Progenitor cell of endocrine pancreas (in vitro differentiated cells): ENCODE results near the gene CD59. TPM values are rescaled to one million over a fixed set of nuclear protein-coding genes. Genes with fewer than 3 reads are reported as not detected.

ENCODE experiments used
- DNase-seq: peaks from one replicate; pipeline ENCODE4 v3.0.0; 2021; ENCODE audit warnings: low spot score; ENCODE audit not compliant: unreplicated experiment
- H3K27ac Mint-ChIP-seq: 2 replicates; pipeline ENCODE4 v1.8.0; 2021; ENCODE audit warnings: mild to moderate bottlenecking, moderate library complexity, mixed read lengths
- H3K27me3 Mint-ChIP-seq: 2 replicates; pipeline ENCODE4 v1.8.0; 2021; ENCODE audit warnings: mixed read lengths
- H3K36me3 Mint-ChIP-seq: 2 replicates; pipeline ENCODE4 v1.8.0; 2022; ENCODE audit warnings: mixed read lengths; ENCODE audit not compliant: insufficient read depth
- H3K4me1 Mint-ChIP-seq: 2 replicates; pipeline ENCODE4 v1.8.0; 2021; ENCODE audit warnings: low read depth, mixed read lengths
- H3K4me3 Mint-ChIP-seq: 2 replicates; pipeline ENCODE4 v1.8.0; 2021; ENCODE audit warnings: low read depth, mild to moderate bottlenecking, moderate library complexity, mixed read lengths
- H3K9me3 Mint-ChIP-seq: 2 replicates; pipeline ENCODE4 v1.8.0; 2021; ENCODE audit warnings: low read depth, mixed read lengths
- total RNA-seq: library from RNA; stranded (reverse); gene quantifications from 2 replicates; pipeline ENCODE4 v1.2.1, GENCODE V29; 2021
- TF ChIP-seq, protein P1 (sequence below): fragments of 200-600 bp; sonication (generic); IDR thresholded peaks from one replicate; pipeline ENCODE4 v1.5.0; 2021; ENCODE audit warnings: antibody characterized with exemption, mild to moderate bottlenecking; ENCODE audit not compliant: unreplicated experiment

The CD59 gene
- total RNA-seq, 1 donor from 2014 or later: 214 TPM

DNA sequence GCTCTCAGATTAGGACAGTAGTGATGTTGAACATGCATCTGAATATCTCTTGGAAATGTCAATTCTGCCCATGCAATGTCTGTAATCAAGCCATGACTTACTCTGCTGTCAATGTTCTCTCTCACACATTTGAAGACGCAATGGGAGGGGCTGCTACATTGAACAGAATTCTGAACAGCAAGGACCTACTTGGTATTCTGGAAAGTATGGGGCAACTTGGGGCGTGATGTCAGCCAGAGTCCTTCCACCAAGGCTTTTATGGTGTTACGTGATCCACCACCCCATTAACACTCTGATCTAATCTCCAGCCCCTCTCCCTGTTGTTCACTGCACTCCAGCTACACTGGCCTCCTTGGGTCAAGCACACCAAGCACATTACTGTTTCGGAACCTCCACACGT lies 7.1 kb upstream of the CD59 start:
- H3K36me3 Mint-ChIP-seq: peaks cover 13% of the 10 kb centered on the region
- no peak overlapping the region for H3K27ac Mint-ChIP-seq
- H3K4me3 Mint-ChIP-seq: no peak overlapping the region
- H3K4me1 Mint-ChIP-seq: peaks cover 8% of the 10 kb centered on the region
- H3K27me3 Mint-ChIP-seq: peaks cover 5% of the 10 kb centered on the region
- TF ChIP-seq, protein P1, sequence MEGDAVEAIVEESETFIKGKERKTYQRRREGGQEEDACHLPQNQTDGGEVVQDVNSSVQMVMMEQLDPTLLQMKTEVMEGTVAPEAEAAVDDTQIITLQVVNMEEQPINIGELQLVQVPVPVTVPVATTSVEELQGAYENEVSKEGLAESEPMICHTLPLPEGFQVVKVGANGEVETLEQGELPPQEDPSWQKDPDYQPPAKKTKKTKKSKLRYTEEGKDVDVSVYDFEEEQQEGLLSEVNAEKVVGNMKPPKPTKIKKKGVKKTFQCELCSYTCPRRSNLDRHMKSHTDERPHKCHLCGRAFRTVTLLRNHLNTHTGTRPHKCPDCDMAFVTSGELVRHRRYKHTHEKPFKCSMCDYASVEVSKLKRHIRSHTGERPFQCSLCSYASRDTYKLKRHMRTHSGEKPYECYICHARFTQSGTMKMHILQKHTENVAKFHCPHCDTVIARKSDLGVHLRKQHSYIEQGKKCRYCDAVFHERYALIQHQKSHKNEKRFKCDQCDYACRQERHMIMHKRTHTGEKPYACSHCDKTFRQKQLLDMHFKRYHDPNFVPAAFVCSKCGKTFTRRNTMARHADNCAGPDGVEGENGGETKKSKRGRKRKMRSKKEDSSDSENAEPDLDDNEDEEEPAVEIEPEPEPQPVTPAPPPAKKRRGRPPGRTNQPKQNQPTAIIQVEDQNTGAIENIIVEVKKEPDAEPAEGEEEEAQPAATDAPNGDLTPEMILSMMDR: no peak
- no peaks in the 10 kb centered on the region for H3K9me3 Mint-ChIP-seq
- DNase-seq: no peak

DNA sequence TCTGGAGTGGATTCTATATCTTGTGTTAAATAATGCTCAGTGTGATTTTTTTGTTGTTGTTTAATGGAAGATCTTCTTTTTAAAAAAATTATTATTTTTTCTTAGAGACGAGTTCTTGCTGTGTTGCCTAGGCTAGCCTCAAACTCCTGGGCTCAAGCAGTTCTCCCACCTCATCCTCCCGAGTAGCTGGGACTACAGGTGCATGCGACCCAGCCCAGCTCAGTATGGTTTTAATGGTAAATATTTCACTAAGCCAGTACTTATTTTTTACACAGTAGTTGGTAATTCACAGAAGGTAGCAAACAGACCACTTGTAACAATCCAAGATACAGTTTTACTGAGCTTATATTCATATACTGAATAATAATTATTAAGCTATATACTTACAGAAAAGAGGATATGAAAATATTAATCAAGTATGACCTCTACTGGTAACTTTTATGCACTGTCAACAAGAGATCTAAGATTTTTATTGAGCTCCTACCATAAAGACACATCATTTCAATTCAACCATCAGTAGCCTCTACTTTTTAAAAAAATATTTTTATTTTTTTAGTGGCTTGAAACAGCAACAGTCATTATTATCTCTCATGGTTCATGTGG lies 6.1 kb upstream of the CD59 start:
- Mint-ChIP-seq H3K4me1 (peaks cover 8% of the 10 kb centered on the region), H3K27ac (no peak overlapping the region), H3K36me3 (peaks cover 11% of the 10 kb centered on the region), H3K27me3 (peaks cover 5% of the 10 kb centered on the region), H3K9me3 (no peaks in the 10 kb centered on the region), H3K4me3 (no peak overlapping the region)
- no peak for DNase-seq
- TF ChIP-seq, protein P1: peak; percentile 34

- Mint-ChIP-seq H3K4me3 (no peak overlapping the region), H3K27me3 (peaks cover 5% of the 10 kb centered on the region), H3K4me1 (peaks cover 12% of the 10 kb centered on the region), H3K9me3 (no peaks in the 10 kb centered on the region), H3K36me3 (peaks cover 8% of the 10 kb centered on the region), H3K27ac (no peak overlapping the region)
- no peak for DNase-seq
- TF ChIP-seq, protein P1: no peak
Observed at GRCh38 chr11:33741806-33742205, 5.6 kb upstream of the CD59 start.

GRCh38 chr11:33737362-33737821 lies 1.2 kb upstream of the CD59 start:
- Mint-ChIP-seq H3K4me1 (peaks cover 21% of the 10 kb centered on the region), H3K36me3 (peaks cover 10% of the 10 kb centered on the region), H3K27ac (peak overlapping the region; percentile 98), H3K27me3 (peaks cover 5% of the 10 kb centered on the region), H3K9me3 (no peaks in the 10 kb centered on the region), H3K4me3 (peak overlapping the region; percentile 90)
- no peak for DNase-seq
- TF ChIP-seq, protein P1: no peak

DNA sequence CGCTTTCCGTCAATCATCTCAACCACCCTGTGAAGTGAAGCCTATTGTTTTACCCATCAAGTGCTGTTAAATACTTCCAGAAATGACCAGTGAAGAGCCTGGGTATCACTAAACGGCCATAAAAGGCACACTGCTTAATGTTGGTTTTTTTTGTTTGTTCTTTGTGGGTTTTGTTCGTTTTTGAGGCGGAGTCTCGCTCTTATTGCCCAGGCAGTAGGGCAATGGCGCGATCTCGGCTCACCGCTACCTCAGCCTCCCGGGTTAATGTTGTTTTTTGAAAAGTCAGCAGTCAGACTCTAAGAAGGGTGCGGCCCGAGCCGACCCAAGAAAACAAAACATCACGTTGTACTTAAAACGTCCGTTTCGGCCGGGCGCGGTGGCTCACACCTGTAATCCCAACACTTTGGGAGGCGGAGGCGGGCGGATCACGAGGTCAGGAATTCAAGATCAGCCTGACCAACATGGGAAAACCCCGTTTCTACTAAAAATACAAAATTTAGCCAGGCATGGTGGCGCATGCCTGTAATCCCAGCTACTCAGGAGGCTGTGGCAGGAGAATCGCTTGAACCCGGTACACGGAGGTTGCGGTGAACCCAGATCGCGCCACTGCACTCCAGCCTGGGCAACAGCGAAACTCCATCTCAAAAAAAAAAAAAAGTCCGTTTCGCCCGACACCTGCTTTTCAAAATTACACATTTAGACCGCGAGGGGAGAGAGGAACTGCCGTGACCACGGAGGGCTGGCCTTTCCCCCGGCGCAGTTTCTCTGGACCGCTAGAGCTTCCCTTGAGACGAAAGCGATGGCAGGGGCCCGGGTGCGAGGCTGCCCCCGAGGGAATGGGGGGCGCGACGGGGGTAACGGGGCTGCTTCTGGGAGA lies 714 bp downstream of the CD59 start:
- H3K27me3 Mint-ChIP-seq: peaks cover 5% of the 10 kb centered on the region
- peak overlapping the region; percentile 98 for H3K27ac Mint-ChIP-seq
- DNase-seq: peak; percentile 30
- H3K4me3 Mint-ChIP-seq: peak overlapping the region; percentile 90
- H3K36me3 Mint-ChIP-seq: peaks cover 11% of the 10 kb centered on the region
- H3K4me1 Mint-ChIP-seq: peaks cover 23% of the 10 kb centered on the region
- H3K9me3 Mint-ChIP-seq: no peaks in the 10 kb centered on the region
- TF ChIP-seq, protein P1: peak; percentile 25
